Endometrial microvascular endothelial cells (primary cell): ENCODE measurements around the gene RGS14. TPM values are rescaled to one million over a fixed set of nuclear protein-coding genes. Genes with fewer than 3 reads are reported as not detected.

Source experiments
- in situ Hi-C: cut with HindIII; loops from 2 replicates; pipeline ENCODE4 v1.10.0; 2017; ENCODE audit warnings: low sequenced_read_pairs, low pct_unique_long_range_greater_than_20kb; ENCODE audit errors: inconsistent ontology term
- total RNA-seq: library from RNA; depleted of rRNA; stranded (reverse); fragments of >200 nt; gene quantifications from one replicate; pipeline ENCODE4 v1.2.3, GENCODE V29; 2015; ENCODE audit errors: inconsistent ontology term

RGS14 gene
- total RNA-seq, 1 donor from 2014 or later = 7.2 TPM

DNA sequence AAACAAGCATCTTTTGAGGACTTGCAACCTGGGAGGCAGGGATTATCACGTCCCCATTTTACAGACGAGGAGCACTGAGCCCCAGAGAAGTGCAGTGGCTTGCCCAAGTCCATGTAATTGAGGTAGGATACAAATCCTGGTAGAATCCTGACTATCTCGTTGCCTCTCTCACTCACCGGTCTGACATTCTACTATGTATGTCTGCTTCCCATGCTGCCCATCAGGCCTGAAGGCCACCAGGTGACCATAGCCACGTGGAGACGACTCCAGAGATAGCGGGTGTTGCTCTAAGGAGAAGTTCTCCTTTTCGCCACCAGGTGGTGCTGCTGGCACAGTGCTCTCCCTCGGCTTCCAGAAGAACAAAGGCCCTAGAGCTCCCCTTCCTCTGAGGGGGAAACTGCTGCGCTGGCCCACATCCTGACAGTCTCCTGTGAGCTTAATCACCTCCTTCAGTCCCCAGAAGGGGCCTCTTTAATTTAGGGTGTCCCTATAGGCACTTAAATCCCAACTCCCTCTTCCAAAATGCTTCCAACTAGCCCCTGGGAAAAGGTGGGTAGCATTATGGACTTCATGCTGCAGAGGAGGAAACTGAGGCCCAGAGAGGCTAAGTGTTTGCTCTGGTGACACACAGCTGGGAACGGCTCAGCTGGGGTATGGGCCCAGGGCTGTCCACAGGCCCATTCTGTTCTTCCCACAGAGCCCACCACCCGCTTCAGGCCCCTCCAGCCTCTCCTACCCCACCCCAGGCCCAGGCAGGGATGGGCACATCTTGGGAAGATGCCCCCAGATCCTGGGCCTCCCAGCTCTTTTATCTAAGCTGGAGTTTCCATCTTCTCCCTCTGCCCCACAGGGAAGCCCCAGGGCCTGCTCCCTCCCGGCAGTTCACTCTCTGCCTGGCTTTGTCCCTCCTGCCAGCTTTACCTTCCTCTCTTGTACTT lies 32.9 kb downstream of the RGS14 start:
- in situ Hi-C loops = no loop called here

DNA sequence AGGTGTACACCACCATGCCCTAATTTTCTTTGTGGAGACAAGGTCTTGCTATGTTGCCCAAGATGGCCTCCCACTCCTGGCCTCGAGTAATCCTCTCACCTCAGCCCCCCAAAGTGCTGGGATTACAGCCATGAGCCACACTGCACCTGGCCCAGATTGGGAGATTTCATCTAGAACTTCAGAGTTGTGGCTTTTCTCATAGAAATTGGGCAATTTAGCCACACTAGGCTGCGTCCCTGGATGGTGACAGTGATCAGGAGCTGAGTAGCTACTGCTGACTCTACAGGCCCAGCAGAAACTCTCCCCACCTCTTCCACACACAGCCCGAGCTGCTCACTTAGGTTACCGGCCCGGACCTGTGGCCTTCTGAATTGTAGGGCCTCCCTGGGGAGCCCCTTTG lies 35.0 kb downstream of the RGS14 start:
- in situ Hi-C loops = no loop called here

DNA sequence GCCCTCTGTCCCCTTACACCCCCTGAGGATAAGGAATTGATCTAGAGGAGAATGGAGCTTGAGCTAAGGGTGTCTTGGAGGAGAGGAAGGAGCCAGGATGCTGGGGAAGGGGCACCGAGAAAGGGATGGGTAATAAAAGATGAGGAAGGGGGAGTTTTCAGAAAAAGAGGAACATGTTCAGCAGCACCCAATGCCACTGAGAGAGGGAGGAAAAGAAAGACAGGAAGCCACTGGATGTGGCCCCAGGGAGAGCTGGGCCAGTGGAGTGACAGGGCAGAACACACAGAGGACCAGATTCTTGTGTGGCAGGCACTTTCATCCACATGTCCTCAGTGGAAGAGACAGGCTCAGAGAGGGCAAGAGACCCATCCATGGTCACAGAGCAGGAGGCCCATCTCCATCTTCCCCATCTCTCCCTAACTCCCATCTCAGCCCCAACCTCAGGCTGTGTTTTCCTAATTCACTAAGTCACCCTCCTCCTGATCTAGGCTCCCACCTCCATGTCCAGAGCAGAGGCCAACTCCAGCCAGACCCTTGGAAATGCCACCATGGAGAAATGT lies 35.6 kb downstream of the RGS14 start:
- in situ Hi-C loops = no loop called here

- in situ Hi-C loops = no loop called here
These were observed 36.3 kb downstream of the RGS14 start for GRCh38 chr5:177393990-177394389.

DNA sequence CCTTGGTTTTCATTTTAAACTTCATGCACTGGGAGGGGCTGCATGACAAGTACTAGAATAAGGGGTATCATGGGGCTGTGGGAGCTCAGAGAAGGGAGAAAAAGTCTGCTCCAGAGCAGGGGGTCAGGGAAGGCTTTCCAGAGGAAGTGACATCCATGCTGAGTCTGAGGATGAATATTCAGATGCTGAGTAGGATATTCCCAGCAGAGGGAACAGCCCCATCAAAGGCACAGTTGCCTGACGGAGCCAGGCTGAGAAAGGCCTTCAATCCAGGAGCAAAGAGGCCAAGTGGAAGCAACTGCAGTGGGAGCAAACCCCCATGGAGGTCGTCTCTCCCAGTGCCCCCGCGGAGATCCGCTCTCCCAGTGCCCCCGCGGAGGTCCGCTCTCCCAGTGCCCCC lies 38.4 kb downstream of the RGS14 start:
- in situ Hi-C loops = no loop called here

DNA sequence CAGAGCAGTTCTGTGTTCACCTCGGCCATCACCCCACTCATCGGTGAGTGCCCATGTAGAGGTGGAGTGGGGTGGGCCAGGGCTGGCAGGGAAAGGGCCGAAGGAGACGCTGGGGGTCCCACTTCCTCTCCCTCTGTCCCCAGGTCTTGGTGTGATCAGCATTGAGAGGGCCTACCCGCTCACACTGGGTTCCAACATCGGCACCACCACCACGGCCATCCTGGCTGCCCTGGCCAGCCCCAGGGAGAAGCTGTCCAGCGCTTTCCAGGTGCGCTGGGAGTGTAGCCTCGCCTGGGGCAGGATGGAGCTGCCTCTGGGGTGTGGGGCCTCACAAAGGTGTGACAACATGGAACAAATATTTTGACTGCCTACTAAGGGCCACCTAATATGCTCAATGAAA lies 39.1 kb downstream of the RGS14 start:
- in situ Hi-C loops = no loop called here

DNA sequence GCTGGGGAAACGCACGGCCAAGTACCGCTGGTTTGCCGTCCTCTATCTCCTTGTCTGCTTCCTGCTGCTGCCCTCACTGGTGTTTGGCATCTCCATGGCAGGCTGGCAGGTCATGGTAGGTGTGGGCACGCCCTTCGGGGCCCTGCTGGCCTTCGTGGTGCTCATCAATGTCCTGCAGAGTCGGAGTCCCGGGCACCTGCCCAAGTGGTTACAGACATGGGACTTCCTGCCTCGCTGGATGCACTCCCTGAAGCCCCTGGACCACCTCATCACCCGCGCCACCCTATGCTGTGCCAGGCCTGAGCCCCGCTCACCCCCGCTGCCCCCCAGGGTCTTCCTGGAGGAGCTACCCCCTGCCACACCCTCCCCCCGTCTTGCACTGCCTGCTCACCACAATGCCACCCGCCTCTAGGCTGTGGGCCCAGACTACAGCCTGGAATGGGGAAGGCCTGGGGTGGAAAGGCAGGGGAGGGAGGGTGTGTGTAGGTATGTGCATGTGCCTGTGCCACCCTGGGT lies 40.2 kb downstream of the RGS14 start:
- in situ Hi-C loops = no loop called here

- in situ Hi-C loops = no loop called here
These were observed 42.5 kb downstream of the RGS14 start, which contains the start of gene PFN3 for GRCh38 chr5:177399997-177400868. Gene PFN3 (minus strand): TSS chr5:177400661. CDS start chr5:177400576, 85 bp downstream.

- in situ Hi-C loops = no loop called here
These were observed 44.7 kb downstream of the RGS14 start for GRCh38 chr5:177402271-177403043.

DNA sequence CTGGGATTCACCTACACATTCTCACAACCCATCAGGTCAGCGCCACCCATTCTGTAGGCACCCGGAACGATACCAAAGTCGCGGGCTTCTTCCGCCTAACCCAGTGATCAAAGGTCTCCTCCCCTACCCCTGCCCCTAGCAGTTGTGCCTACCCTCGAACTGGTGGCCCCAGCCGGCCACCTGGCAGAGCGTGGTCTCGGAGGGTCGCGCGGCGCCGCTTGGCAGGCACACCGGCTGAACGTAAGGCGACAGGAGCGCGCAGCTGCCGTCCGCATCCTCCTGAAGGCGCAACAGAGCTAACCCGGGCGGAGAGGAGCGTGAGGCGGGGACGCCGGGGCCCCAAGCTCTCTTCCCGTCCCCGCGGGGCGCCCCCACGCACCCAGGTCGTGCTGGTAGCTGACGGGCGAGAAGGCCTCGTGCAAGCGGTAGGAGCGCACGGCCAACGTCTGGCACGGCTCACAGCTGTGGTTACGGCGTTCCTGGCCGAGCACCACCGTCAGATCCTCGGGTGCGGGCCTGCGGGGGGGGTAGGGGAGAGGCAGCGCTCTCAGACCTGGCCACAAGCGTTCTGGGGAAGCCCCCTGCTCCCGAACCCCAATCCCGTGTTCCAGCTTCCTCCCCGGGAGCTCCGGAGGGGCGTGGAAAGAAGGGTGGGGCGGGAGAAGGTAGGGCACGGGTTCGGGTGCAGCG lies 45.5 kb downstream of the RGS14 start:
- in situ Hi-C loops = no loop called here

- in situ Hi-C loops = no loop called here
These were observed 46.3 kb downstream of the RGS14 start for GRCh38 chr5:177403792-177404640.

DNA sequence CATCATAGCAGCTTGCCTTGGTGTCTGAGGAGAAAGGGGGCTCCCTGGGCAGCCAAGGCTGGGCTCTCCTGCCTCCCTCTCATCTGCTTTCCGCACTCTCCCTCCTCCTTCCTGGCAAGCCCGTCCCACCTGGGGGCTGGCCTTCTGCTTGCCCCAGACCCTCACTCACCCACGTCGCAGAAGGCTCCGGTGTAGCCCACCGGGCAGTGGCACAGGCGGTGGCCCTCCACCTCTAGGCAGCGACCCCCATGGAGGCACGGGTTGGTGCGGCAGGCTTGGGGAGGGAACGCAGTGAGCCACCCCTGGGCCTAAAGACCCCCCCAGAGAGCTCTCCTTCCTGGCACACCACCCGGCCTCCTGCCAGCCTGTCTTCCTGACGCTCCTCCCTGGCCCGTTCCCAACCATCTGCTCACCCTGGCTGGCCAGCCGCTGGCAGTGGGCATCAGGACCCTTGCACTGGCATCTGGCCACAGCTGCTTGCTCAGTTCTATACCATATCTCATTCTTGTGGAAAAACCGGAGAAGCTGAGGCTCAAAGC lies 47.0 kb downstream of the RGS14 start:
- in situ Hi-C loops = no loop called here

GRCh38 chr5:177405312-177405711 lies 47.6 kb downstream of the RGS14 start:
- in situ Hi-C loops = no loop called here

- in situ Hi-C loops = no loop called here
These were observed 48.1 kb downstream of the RGS14 start for GRCh38 chr5:177405805-177406204.

DNA sequence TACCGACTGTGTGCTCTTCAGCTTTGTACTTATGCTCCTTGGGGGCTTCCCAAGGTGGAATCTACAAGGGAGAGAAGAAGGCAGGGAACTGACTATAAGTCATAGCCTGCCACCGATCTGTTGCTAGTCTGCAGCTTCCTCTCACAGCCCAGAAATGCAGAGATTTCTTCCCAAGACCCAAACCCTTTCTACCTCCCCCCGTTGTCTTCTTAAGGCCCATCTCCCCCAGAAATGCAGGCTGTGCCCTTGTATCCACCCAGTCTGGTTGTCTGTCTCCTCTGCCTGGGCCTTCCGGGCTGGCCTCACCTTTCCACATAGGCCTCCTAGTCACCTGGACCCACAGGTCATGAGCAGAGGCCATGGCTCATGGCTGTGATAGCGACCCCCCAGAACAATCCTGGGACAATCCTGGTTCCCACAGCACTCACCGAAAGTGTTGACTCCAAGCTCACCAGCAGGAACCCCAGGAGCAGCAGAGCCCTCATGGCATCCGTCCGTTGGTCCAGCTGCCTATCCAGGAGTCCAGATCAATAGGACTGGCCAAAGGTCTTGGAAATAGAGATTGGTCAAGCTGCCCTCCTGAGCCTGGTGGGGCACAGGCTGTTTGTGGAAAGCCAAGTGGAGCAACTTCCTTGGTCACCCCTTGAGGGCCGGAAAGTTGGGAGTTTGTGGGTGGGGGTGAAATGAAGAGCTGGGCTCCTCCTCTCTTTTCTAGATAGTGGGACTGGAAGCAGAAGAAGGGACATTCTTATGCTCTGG lies 51.5 kb downstream of the RGS14 start, which contains the start of gene F12:
F12 (minus strand) TSS at position 522 of the 759 bp plus-strand sequence; CDS start at position 485, 37 bp downstream.
- in situ Hi-C loops = no loop called here

GRCh38 chr5:177410575-177410974 lies 52.9 kb downstream of the RGS14 start:
- in situ Hi-C loops = no loop called here
